GM10248 (cell line): Measurements from ENCODE around the gene ATF7.

Experiments
- CTCF ChIA-PET: fragments of 300-600 bp; sonication (Branson Sonifier 250); formaldehyde crosslinking; extraction: SDS; loops from one replicate; lab custom pipeline; 2021; ENCODE audit warnings: antibody characterized with exemption; lab: Yijun Ruan, JAX
- POLR2A ChIA-PET: fragments of 350-650 bp; sonication (Branson Sonifier 250); formaldehyde crosslinking; extraction: SDS; loops from one replicate; lab custom pipeline; 2020; ENCODE audit warnings: antibody characterized with exemption; lab: Yijun Ruan, JAX
- DNase-seq: peaks from one replicate; pipeline ENCODE4 v3.0.0; 2012; ENCODE audit errors: extremely low spot score
- TF ChIP-seq, protein P1 (sequence below): IDR thresholded peaks from 2 replicates; pipeline ENCODE4 v1.5.1; 2012; ENCODE audit warnings: mild to moderate bottlenecking, low read depth; ENCODE audit errors: extremely low read depth, missing control alignments, control extremely low read depth

The ATF7 gene

DNA sequence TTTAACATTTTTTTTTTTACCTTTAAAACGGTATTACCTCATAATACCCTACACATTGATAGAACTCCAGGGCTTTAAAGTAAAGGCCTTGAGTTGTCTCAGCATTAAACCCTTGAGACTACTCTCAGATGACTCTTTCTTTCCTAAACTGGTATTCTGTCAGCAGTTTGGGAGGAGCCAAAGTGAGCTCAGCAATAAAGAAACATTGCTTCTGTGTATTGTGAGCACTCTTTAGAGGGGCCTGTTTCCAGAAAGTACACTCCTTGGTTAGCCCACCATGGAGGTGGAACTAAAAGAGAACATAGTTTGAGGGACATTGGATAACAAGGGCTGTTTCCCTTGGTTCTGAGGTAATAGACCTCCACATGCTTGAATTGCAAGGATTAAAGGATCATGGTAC, 147.3 kb downstream of the ATF7 start:
- POLR2A ChIA-PET, result interaction anchor here (0.6 to 1.7 kb wide), 4 partner anchors 10 to 276 kb away, joined by 3 to 8 read pairs (median 4); no protein-coding TSS in a partner anchor
- no peak for DNase-seq
- TF ChIP-seq, protein P1, sequence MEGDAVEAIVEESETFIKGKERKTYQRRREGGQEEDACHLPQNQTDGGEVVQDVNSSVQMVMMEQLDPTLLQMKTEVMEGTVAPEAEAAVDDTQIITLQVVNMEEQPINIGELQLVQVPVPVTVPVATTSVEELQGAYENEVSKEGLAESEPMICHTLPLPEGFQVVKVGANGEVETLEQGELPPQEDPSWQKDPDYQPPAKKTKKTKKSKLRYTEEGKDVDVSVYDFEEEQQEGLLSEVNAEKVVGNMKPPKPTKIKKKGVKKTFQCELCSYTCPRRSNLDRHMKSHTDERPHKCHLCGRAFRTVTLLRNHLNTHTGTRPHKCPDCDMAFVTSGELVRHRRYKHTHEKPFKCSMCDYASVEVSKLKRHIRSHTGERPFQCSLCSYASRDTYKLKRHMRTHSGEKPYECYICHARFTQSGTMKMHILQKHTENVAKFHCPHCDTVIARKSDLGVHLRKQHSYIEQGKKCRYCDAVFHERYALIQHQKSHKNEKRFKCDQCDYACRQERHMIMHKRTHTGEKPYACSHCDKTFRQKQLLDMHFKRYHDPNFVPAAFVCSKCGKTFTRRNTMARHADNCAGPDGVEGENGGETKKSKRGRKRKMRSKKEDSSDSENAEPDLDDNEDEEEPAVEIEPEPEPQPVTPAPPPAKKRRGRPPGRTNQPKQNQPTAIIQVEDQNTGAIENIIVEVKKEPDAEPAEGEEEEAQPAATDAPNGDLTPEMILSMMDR, result no peak
- CTCF ChIA-PET, result interaction anchor here (0.8 to 3.8 kb wide), 6 partner anchors 10 to 158 kb away, joined by 3 to 18 read pairs (median 5); partner anchors contain the start of gene AAAS

DNA sequence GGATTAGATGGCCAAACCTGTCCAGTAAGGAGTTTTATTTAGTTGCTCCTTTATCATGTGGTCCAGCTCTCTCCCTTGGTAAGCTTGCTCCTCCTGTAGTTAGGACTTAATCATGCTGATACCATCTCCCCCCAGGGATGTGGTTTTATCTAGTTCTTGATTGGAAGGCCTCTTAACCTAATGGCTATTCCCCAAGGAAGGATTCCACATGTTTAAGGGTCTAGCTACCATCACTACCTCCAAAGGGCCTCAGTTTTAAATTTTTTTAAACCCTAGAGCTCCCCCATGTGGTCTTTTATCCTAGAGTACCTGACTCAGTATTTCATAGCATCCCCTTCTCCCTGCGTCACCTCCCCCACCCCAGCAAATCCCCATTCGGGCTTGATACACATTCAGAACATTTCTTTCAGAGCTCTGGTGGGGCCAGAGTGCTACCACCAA, 149.4 kb downstream of the ATF7 start:
- CTCF ChIA-PET, result interaction anchor here (0.6 to 3.9 kb wide), 18 partner anchors 9 to 155 kb away, joined by 3 to 22 read pairs (median 7); partner anchors contain the start of gene AAAS
- POLR2A ChIA-PET, result interaction anchor here (0.5 to 1.7 kb wide), 5 partner anchors 9 to 577 kb away, joined by 3 to 9 read pairs (median 3); partner anchors contain the start of gene HOXC4
- TF ChIP-seq, protein P1, result no peak
- DNase-seq, result no peak

DNA sequence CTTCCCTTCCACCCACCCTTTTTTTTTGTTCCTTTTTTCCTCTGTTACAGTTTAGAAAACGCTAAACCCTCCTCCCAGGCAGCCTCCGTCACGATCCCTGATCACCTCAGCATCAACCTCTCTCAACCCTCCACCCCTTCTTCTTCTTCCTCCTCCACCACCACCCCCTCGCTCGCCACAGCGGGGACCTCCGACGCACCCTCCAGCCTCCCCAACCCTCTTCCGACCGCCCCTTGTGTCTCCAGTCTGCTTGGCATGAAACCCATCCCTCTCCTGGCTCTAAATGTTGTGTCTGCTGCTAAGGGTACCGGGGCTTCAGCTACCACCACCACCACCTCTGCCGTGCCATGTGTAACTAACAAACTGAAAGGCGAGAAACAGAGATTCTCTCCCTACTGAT, 151.4 kb downstream of the ATF7 start:
- CTCF ChIA-PET, result interaction anchor here (1.0 to 4.3 kb wide), 14 partner anchors 8 to 154 kb away, joined by 3 to 22 read pairs (median 4); partner anchors contain the start of gene AAAS
- no peak for DNase-seq
- POLR2A ChIA-PET, result interaction anchor here (0.5 to 1.6 kb wide), 5 partner anchors 16 to 26 kb away, joined by 3 to 12 read pairs (median 5); partner anchors contain the start of gene TARBP2
- TF ChIP-seq, protein P1, result no peak

DNA sequence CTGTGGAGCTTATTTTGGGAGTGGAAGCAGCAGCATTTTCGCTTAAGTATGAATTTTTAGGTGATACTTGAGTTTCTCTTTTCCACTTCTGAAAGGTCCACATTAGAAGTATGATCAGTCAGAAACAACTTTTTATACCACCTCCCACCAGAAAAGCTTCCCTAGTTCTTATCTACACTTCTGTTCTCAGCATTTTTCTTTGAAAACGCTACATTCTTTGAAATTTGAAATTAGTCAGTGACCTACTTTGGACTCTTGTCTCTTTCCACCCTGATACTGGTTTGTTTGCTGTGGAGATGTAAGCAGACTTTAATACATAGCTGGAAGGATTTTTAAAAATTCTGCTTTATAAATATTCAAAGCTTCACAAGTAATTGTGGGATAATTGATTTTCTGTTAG, 152.1 kb downstream of the ATF7 start:
- POLR2A ChIA-PET, result interaction anchor here (1.3 to 1.6 kb wide), 3 partner anchors 10 to 27 kb away, joined by 3 to 8 read pairs (median 3); partner anchors contain the start of gene TARBP2
- CTCF ChIA-PET, result interaction anchor here (0.6 to 4.3 kb wide), 9 partner anchors 8 to 261 kb away, joined by 3 to 22 read pairs (median 4); partner anchors contain the start of gene TARBP2
- no peak for DNase-seq
- TF ChIP-seq, protein P1, result no peak

DNA sequence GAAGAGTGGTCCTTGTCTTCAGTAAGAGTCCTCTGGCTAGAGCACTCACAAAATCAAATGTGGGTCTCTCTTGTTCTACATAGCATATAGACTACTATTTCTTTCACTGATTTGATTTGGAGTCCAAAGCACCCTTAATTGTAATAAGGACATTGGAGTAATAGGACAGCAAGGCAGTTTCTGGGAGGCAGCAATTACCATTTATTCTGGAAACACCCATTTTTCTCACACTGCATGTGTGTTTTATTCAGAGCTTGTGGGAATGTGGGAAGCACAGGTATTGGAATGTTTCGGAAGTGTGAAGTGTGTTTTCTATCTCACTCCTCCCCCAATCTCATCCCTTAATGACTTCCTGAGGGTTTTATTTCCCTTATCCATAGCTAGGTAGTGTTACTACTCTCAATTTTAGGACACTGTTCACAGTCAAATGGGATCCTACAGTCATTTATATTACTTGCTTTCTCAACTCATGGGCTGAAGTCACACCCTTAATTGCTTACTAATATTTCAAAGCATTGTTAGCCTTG, 154.1 kb downstream of the ATF7 start:
- POLR2A ChIA-PET, result interaction anchor here (0.7 to 1.0 kb wide), 2 partner anchors 15 to 227 kb away, joined by 6 to 8 read pairs; no protein-coding TSS in a partner anchor
- no peak for DNase-seq
- TF ChIP-seq, protein P1, result no peak
- CTCF ChIA-PET, result interaction anchor here (1.0 to 4.3 kb wide), 5 partner anchors 10 to 127 kb away, joined by 4 to 20 read pairs (median 5); no protein-coding TSS in a partner anchor

DNA sequence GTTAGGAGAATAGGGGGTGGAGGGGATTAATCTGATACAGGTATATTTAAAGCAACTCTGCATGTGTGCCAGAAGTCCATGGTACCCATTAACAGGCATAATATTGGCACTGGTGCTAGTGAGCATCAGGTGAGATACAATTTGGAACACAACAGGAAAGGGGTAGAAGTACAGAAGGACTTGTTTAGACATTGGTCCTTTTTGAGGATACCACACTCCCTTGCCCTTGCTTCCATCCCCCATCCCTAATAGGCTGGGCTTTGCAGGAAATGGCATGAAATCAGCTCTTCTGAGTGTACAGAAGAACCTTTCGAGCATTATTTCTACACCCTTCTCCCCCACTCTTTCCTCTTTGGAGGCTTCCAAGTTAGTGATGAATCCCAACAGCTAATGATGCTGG, 157.9 kb downstream of the ATF7 start:
- ChIA-PET CTCF (interaction anchor here (1.1 to 1.6 kb wide), 4 partner anchors 9 to 13 kb away, joined by 3 to 4 read pairs (median 3); no protein-coding TSS in a partner anchor), POLR2A (interaction anchor here (1.0 to 2.0 kb wide), 4 partner anchors 8 to 33 kb away, joined by 3 to 8 read pairs (median 6); partner anchors contain the start of gene TARBP2)
- no peak for DNase-seq
- TF ChIP-seq, protein P1, result no peak
